Lower leg skin (tissue), 4 donors: ENCODE measurements around the gene LMOD3. TPM values are rescaled to one million over a fixed set of nuclear protein-coding genes. Genes with fewer than 3 reads are reported as not detected.

ENCODE experiments used
- DNase-seq, 2 donors: peaks; one replicate each; pipeline ENCODE4 v3.0.0-alpha.2; 2019; ENCODE audit warnings: low spot score in 2 of 2
- H3K4me3 ChIP-seq: fragments of 200-600 bp; sonication (generic); 2 replicates; pipeline ENCODE4 v1.5.1; 2017; ENCODE audit warnings: mild to moderate bottlenecking, low read depth; ENCODE audit not compliant: poor library complexity, severe bottlenecking
- CTCF ChIP-seq, 3 donors: fragments of 450-650 bp; IDR thresholded peaks; one replicate each; pipeline ENCODE4 v1.5.1; 2016; ENCODE audit warnings: antibody characterized with exemption in 3 of 3, mild to moderate bottlenecking in 3 of 3, moderate library complexity in 2 of 3
- POLR2A ChIP-seq, 2 donors: fragments of 450-650 bp; IDR thresholded peaks; one replicate each; pipeline ENCODE4 v1.6.1; 2016 to 2017; ENCODE audit warnings: antibody characterized with exemption in 2 of 2, mild to moderate bottlenecking in 1 of 2, moderate library complexity in 1 of 2
- WGBS, 2 donors: methylation state at CpG; one replicate each; pipeline ENCODE4 v1.1.5; 2018; 5-methylcytosine and 5-hydroxymethylcytosine counted together
- intact Hi-C: fragments of 100-400 bp; cut with DNase I; formaldehyde crosslinking; loops from one replicate; pipeline ENCODE4 v1.15.0; 2023; ENCODE audit warnings: low total_unique reads
- total RNA-seq, 4 donors: library from RNA; depleted of rRNA; stranded (reverse); fragments of >200 nt; gene quantifications; one replicate each; pipeline ENCODE4 v1.1.0, GENCODE V29; 2016

LMOD3 gene
- total RNA-seq, 4 donors from 2014 or later = not detected

GRCh38 chr3:69118555-69118954 lies 3.8 kb downstream of the LMOD3 start:
- WGBS, 2 donors = 96 to 97% methylated on average over 12 of the region's 12 CpGs
- intact Hi-C loops = no loop called here
- no peak overlapping the region for H3K4me3 ChIP-seq
- DNase-seq = no peak
- TF ChIP-seq POLR2A (IDR thresholded peaks at IDR 0.05) = no peak
- TF ChIP-seq CTCF (IDR thresholded peaks at IDR 0.05) = no peak

- no peak for DNase-seq
- WGBS, 2 donors = 50 to 53% methylated on average over 3 of the region's 3 CpGs
- intact Hi-C loops = no loop called here
- TF ChIP-seq CTCF (IDR thresholded peaks at IDR 0.05) (no peak), POLR2A (IDR thresholded peaks at IDR 0.05) (no peak)
- H3K4me3 ChIP-seq = no peak overlapping the region
These were observed 5.5 kb downstream of the LMOD3 start for GRCh38 chr3:69116897-69117296.

GRCh38 chr3:69116162-69116561 lies 6.2 kb downstream of the LMOD3 start:
- H3K4me3 ChIP-seq = no peak overlapping the region
- TF ChIP-seq POLR2A (IDR thresholded peaks at IDR 0.05) (no peak), CTCF (IDR thresholded peaks at IDR 0.05) (no peak)
- WGBS, 2 donors = 81 to 84% methylated on average over 4 of the region's 4 CpGs
- intact Hi-C loops = no loop called here
- DNase-seq = no peak

- DNase-seq = no peak
- intact Hi-C loops = no loop called here
- no peak overlapping the region for H3K4me3 ChIP-seq
- no peak for TF ChIP-seq POLR2A (IDR thresholded peaks at IDR 0.05)
- TF ChIP-seq CTCF (IDR thresholded peaks at IDR 0.05) = no peak
- 58 to 67% methylated on average over 2 of the region's 2 CpGs for WGBS, 2 donors
These were observed 6.7 kb downstream of the LMOD3 start for GRCh38 chr3:69115731-69116130.

GRCh38 chr3:69113536-69113935 lies 8.9 kb downstream of the LMOD3 start:
- no peak for TF ChIP-seq CTCF (IDR thresholded peaks at IDR 0.05)
- TF ChIP-seq POLR2A (IDR thresholded peaks at IDR 0.05) = no peak
- 52 to 53% methylated on average over 3 of the region's 3 CpGs for WGBS, 2 donors
- intact Hi-C loops = no loop called here
- H3K4me3 ChIP-seq = no peak overlapping the region
- DNase-seq = no peak

- no peak overlapping the region for H3K4me3 ChIP-seq
- intact Hi-C loops = no loop called here
- no peak for DNase-seq
- 63 to 85% methylated on average over 1 of the region's 1 CpG for WGBS, 2 donors
- TF ChIP-seq CTCF (IDR thresholded peaks at IDR 0.05) = no peak
- no peak for TF ChIP-seq POLR2A (IDR thresholded peaks at IDR 0.05)
These were observed 11.4 kb downstream of the LMOD3 start for GRCh38 chr3:69110941-69111546.
